A549 treated with CpdA at 1 μM for 4 hours (cell line): ENCODE data around the gene CD200R1. TPM values are rescaled to one million over a fixed set of nuclear protein-coding genes. Genes with fewer than 3 reads are reported as not detected.

ENCODE experiments used
- total RNA-seq: library from RNA; stranded (reverse); fragments of 200-300 nt; extraction: Qiagen RNA extraction; gene quantifications from 5 replicates; pipeline ENCODE4 v1.2.3, GENCODE V29; 2022; ENCODE audit warnings: low read depth

CD200R1 gene
- total RNA-seq, result 0.05 to 0.22 TPM (median 0.11 TPM) in 4 of 5 replicates, not detected in the other

GRCh38 chr3:112974894-112975293 is at the start of gene CD200R1:
Gene CD200R1, minus strand, starts transcription at chr3:112975103. Its CDS starts 246 bp downstream, at chr3:112974857.

GRCh38 chr3:112990672-112991602 is 16.0 kb upstream of the CD200R1 start, which contains the start of gene GTPBP8:
Gene GTPBP8, plus strand, starts transcription at chr3:112990984. Its CDS starts 16 bp downstream, at chr3:112991000.

Other genes with a start within 250 kb of the CD200R1 start
- not detected in 5 replicates for gene CD200R1L, start 128.2 kb downstream of the CD200R1 start, total RNA-seq
- 13.5 to 16.4 TPM (median 15.5 TPM) in 5 replicates for gene GTPBP8, start 15.9 kb upstream of the CD200R1 start, total RNA-seq
- gene BOC, start 236.5 kb upstream of the CD200R1 start, total RNA-seq, result 6.1 to 7.5 TPM (median 7.0 TPM) in 5 replicates